Prostate gland (tissue), 2 donors: ENCODE data around the gene ASGR2.

Experiments used
- CTCF ChIP-seq, 4 experiments: fragments of 200-600 bp in 2 of 4; fragments of 450-650 bp in 2 of 4; sonication (generic) in 2 of 4; IDR thresholded peaks; 1 replicate in 3 of 4; 2 replicates in 1 of 4; pipeline ENCODE4 v1.5.1; 2016 to 2019; ENCODE audit warnings: antibody characterized with exemption in 4 of 4, mild to moderate bottlenecking in 2 of 4, moderate library complexity in 2 of 4
- POLR2A ChIP-seq: fragments of 450-650 bp; IDR thresholded peaks from one replicate; pipeline ENCODE4 v1.6.1; 2016; ENCODE audit warnings: antibody characterized with exemption, mild to moderate bottlenecking

GRCh38 chr17:7112510-7113108 lies 2.0 kb downstream of the ASGR2 start:
- TF ChIP-seq CTCF (IDR thresholded peaks at IDR 0.05) (no peak), POLR2A (no peak)
